SKM-1 treated with dmso at 0.1 percent for 144 hours (cell line): ENCODE results near the gene PMEPA1.

Experiments
- DNase-seq: peaks from one replicate; lab custom pipeline; 2025; ENCODE audit not compliant: unreplicated experiment; lab: John Stamatoyannopoulos, UW

PMEPA1 gene

GRCh38 chr20:57711826-57712225, 2.0 kb upstream of the PMEPA1 start:
- DNase-seq = no peak

DNA sequence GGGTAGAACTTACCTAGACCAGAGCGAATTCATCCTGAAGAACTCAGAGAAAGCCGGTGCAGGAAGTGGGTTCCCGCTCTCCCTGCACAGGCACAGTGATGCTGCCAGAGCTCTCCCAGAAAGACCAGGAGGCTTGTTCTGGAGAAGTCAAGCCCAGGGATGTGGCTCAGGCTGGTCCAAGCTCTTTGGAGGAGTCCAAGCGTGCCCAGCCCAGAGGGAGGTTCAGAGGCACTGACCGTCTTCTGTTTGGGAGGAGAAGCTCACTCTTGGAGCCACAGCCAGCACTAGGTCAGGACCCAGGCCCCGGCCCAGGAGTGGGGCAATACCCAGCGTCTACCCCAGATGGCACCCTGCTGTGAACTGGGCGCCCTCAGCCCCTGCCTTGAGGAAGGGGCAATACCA, 1.5 kb upstream of the PMEPA1 start:
- DNase-seq = no peak

GRCh38 chr20:57710841-57711240, 1.0 kb upstream of the PMEPA1 start:
- DNase-seq = no peak

DNA sequence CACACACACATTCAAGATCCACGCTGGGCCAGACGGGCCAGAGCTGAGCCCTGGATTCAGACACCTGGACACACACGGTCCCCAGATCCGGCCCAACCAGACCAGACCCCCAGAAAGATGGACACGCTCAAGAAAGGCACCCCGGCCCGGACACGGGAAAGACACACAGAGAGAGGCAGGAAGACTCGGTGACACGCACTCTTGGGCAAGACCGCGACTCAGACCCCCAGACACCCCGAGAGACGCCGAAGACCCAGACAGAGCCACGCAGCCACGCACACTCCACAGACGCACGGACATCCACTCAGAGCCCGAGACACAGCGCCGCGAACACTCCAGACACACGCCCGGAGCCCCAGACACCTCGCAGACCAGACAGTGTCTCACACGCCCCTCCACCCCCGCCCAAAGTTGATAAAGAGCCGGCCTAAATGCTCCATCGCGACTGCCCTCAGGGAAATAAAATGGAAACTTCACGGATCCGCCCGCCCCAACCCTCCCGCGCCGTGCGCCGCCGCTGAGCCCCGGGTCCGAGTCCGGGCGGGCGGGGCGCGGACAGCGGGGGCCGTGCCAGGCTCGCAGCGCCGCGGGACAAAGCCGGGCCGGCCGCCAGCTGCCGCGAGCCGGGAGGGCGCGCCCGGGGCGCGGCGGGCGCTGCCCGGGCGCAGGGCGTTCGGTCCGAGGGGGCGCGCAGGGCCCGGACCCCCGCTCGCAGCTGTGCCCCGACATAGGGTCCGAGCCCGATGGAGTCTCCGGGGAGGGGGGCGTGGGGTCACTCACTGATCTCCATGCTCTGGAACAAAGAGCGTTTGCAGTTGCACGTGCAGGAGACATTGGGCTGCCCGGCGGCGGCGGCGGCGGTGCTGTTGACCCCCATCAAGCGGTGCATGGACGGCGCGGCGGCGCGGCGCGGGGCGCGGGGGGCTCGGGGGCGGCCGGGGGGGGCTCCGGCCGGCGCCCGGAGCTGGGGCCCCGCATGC, 831 bp downstream of the PMEPA1 start:
- no peak for DNase-seq

GRCh38 chr20:57707849-57708693, 1.7 kb downstream of the PMEPA1 start:
- no peak for DNase-seq

DNA sequence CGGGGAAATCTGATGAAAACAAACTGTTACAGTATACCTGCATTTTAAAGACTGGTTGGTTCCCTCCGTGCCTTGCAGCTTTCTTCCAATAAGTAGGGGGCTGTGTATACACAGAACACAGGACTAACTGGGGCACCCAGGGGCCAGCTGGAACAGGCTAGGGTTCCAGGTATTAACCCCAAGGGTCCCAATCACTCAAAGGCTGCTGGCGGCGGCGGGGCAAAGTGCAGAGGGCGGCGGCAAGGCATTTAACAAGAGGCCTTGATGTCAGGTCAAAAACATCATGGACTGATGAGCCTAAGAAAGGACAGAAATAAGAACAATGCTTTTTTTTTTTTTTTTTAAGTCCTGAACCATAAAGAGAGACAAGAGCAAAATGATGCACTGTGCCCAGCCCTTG, 2.5 kb downstream of the PMEPA1 start:
- DNase-seq = no peak

DNA sequence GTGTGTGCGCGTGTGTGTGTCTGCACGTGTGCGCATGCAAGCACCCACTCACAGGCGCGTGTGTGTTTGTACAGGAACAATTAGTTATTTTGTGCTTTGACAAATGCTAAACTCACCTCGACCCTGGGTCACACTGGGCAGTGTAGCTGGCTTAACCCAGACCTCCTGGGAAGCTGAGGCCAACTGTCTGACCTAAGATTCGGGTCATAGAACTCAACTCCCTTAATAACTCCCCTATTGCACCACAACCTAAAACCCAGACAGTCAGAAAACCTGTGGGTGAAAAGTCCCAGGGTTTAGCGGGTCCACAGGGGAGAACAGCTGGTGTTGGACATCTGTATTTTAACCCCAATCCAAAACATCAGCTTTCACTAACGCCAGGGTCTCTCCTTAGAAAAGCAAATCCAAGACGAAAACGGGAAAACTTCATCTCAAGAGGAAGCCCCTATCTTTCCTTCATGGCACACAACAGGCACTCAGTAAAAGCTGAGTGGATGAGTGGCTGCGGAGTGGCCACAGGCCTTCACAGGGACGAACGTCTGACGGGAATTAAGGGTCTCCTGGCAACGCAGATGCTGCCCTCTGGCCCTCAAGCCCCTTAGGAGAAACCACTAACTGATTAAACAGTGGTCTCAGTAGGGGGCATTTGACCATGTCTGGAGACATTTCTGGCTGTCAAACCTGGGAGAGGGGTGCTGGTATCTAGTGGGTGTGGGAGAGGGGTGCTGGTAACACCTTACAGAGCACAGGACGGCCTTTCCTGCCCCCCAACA, 4.5 kb downstream of the PMEPA1 start:
- DNase-seq = no peak

DNA sequence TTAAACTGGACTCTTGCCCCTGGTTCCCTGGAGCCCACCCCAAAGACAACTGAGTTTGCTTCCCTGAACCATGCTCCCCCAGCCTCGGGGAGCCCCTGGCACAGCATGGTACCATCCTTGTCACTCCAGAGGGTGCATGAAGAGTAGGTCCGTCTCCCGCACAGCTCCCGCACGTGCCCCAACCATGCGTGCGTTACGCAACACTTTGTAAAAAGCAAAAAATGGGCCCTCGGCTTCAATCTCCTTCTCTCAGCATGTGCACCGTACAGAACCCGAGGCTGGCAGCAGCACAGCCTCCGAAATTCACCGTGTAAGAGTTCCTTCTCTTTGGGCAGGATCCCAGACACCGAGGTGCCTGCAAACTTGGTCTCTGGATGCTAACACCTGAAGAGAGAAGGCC, 5.6 kb downstream of the PMEPA1 start:
- DNase-seq = no peak

- DNase-seq = no peak
Measured at GRCh38 chr20:57703013-57703412, 6.8 kb downstream of the PMEPA1 start.

DNA sequence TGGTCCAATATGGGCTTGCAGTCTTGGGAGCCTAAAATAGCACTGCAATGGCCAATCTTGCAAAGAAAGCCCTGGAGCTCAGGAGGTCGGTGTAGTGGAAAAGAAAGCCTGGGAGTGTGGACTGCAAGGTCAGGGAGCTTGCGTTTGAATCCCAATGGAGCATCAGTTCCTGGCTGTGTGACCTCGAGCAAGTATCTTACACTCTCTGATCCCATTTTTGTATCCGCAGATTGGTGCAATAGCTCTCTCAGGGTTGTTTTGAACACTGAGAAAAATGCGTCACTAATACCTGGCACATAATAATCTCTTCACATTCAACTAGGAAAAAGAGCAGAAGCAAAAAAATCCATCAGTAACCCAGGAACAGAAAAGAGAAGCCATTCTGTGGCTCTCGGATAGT, 7.3 kb downstream of the PMEPA1 start:
- DNase-seq = no peak

DNA sequence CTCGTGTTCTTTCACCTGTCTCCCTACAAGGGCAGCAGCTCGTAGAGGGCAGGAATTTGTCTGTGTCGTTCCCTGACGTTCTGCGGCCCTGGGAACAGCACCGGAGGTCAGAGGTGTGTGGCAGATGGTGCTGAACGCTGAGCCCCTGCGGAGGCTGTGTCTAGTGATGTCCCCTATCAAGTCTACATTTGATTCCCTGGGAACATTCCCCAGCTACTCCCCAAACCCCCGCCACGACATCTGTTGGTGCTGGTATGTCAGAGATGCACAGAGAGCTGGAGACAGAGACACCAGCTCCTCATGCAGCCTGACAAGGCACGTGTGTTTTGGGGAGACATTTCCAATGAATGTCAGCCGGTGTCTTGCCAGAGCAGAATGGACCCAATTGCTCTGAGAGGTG, 7.7 kb downstream of the PMEPA1 start:
- DNase-seq = no peak

- no peak for DNase-seq
Measured at GRCh38 chr20:57701651-57702050, 8.2 kb downstream of the PMEPA1 start.

DNA sequence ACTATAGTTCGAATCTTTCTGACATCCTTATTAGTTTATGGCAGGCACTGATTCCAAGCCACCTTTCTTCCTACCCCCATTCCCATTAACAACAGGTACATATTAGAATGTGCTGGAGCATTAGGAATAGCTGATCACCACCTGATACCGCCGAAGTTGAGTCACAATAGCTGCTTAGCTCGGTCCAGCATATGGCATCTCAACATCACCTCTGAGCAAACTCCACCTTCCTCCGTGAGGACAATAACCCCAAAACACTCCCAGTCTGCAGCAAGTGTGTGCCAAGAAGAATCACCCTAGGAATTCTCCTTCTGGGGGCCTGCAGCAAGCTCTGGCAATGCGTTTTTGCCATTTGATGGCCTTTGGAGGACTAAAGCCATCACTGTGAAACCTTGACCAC, 8.7 kb downstream of the PMEPA1 start:
- DNase-seq = no peak

DNA sequence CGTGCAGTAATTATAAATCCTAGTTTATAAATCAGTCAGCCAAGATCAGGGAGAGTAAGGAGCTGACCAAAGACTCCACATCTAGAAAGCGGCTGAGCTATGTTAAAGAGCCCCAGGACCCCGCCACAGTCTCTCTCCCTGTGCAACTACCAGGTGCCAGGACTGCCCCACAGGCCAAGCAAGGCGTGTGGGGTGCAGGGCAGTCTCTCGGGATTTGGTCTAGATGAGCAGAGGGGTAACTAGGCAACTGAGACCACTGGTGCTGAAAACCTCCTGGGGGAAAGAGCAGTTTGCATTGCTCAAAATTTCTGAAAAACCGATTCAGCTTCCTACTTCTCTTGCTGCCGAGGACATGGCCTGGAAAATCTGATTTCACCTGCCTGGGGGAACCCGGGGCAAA, 10.4 kb downstream of the PMEPA1 start:
- no peak for DNase-seq

DNA sequence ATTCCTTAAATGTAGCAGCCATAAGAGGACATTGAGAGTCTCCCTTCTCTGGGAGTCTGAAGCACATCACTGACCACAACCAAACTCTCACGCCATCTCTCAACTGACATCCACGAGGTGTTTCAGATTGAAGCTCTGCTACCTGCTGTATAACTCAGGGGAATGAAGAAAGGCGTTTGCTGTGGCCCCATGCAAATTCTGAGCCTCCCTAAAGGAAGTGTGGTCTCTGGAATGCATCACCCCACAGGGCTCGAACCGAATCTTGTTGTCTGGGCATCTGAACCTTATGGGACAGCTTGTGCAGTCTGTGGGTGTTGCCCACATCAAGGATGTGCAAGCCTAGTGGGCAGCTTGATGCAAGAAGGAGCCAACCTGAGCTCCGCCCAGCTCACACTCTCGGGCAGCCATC, 10.9 kb downstream of the PMEPA1 start:
- no peak for DNase-seq

DNA sequence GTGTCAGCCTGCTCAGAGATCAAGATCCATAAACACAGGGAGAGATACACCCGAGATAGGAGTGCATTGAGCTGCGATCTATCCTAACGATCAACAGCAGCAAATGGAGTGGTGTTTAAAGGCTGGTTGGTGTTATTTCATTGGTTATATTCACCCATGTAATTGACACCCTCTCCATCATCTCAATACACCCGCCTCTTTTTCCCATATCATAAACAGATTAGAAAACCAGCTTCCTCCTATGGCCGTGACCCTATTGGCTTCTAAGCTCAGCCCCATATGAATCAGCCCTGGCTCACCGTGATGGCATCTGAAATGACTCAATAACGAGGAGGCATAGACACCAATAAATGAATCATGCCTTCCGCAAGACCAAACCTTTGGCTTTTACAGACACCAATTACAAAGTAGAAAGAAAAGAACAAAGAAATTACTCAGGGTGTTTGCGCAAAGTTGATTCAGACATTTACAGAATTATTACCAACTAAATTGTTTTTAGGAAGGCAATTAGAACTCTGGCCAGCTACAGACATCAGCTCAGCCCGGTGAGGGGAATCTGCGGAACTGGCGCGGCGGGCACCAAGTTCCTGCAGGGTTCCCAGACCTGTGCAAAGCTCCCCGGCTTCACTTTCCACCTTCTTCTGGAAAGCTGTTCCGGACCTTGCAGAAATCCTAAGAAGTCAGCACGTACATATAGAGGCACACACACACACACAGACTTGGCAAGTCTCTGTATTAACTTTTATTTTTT, 11.5 kb downstream of the PMEPA1 start:
- no peak for DNase-seq

DNA sequence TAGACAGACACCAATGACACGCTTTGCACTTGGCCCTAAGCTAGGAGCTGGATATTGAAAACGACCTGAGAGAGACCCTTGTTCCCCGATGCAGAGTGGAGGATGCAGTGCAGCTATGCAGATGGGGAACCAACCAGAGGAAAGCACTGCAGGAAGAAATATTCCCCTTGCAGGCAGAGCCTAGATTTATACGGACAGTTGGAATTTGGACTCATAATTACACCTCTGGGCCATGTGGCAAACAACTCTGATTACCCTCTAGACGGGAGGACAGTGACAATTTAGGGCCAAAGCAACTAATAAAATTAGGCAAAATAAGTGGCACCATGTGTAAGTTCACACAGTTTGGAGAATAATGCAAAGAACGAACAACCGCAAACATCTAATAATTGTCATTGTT, 12.3 kb downstream of the PMEPA1 start:
- no peak for DNase-seq

GRCh38 chr20:57696401-57696961, 13.3 kb downstream of the PMEPA1 start:
- DNase-seq = no peak

DNA sequence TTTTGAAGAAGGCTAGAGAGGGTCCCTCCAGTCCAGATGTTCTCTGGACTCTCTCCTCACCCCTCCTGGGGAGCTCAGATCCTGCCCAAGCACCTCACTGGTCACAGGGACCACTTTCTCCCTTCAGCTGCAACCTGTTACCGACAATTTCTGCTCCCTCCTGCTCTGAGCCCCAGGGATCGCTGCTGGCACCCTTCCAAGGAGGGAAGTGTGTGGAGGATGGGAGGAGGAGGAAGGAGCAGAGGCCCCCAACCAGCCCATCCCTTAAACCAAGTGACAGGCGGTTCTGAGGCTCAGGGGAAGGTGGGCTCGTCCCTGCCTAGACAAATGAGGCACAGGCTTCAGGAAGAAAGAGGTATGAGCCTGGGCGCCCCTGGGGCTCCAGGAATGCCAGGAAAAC, 13.9 kb downstream of the PMEPA1 start:
- DNase-seq = no peak

DNA sequence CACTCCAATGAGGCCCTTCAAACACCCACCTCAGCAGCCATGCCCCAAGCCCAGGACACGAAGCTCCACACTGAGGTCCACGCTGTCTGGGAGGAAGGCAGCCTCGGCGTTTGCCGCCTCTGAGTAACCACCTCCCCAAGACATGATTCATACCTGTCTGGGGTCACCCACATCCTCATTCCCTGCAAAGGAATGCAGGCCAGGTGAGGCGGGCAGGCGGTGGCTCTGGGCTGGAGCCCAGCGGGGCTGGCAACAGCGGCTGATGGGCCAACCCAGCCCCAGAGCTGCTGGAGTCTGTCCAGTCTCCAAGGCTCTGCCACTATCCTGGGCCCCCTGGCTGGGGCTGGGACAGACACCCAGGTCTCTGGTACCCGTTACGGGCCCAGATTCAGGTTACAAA, 14.8 kb downstream of the PMEPA1 start:
- DNase-seq = no peak
